Astrocyte of the spinal cord (primary cell): ENCODE results near the gene XRCC6.
A peak's percentile ranks its signal among the peaks of the same experiment; 100 is the strongest.
"Not testable (repeated sequence)": the region's sequence is repeated elsewhere in the genome, so short reads cannot be mapped to it uniquely, and the experiment has no call there.

Source experiments
- DNase-seq: peaks from one replicate; pipeline ENCODE4 v3.0.0; 2011; ENCODE audit warnings: low read depth, low spot score
- H3K4me3 ChIP-seq: 2 replicates; pipeline ENCODE4 v1.5.1; 2011; ENCODE audit warnings: low read depth, mild to moderate bottlenecking, low read length, moderate library complexity
- CTCF ChIP-seq: IDR thresholded peaks from 2 replicates; pipeline ENCODE4 v1.5.1; 2012; ENCODE audit warnings: low read depth, mild to moderate bottlenecking, low read length, inconsistent platforms
- in situ Hi-C: cut with HindIII; loops from 2 replicates; pipeline ENCODE4 v1.10.0; 2017; ENCODE audit warnings: low sequenced_read_pairs

The XRCC6 gene

GRCh38 chr22:41682033-41682807 lies 61.1 kb downstream of the XRCC6 start:
- TF ChIP-seq CTCF = no peak
- peak overlapping the region; percentile 77 for H3K4me3 ChIP-seq
- DNase-seq = peak; percentile 88
- in situ Hi-C loops = no loop called here

DNA sequence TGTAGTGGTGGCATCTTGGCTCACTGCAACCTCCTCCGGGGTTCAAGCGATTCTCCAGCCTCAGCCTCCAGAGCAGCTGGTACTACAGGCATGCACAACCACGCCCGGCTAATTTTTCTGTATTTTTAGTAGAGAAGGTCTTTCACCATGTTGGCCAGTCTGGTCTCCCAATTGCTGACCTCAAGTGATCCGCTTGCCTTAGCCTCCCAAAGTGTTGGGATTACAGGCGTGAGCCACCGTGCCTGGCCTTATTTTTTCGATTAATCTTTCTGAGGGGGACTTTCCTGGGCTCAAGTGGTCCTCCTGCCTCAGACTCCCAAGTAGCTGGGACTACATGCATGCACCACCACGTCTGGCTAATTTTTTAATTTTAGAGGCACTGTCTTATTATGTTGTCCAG lies 62.0 kb downstream of the XRCC6 start:
- H3K4me3 ChIP-seq = peak overlapping the region; percentile 77
- TF ChIP-seq CTCF = no peak
- no peak for DNase-seq
- in situ Hi-C loops = no loop called here

DNA sequence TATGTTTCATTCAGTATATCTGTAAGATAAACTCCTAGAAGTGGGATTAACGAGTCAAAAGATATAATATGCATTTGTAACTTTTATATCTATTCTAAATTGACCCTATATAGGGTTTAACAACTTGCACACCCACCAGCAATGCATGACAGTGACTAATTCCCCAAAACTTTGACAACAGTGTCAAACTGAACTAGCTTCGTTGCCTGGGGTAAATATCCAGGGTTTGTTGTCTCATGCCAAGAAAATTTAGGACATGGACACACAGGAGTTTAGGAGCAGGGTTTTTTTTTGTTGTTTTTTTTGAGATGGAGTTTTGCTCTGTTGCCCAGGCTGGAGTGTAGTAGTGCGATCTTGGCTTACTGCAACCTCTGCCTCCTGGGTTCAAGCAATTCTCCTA lies 62.5 kb downstream of the XRCC6 start:
- no peak overlapping the region for H3K4me3 ChIP-seq
- no peak for TF ChIP-seq CTCF
- in situ Hi-C loops = no loop called here
- no peak for DNase-seq

GRCh38 chr22:41684194-41684593 lies 63.1 kb downstream of the XRCC6 start:
- TF ChIP-seq CTCF = no peak
- in situ Hi-C loops = no loop called here
- DNase-seq = no peak
- no peak overlapping the region for H3K4me3 ChIP-seq

- H3K4me3 ChIP-seq, in situ Hi-C loops, DNase-seq: not testable (repeated sequence)
These were observed 65.8 kb downstream of the XRCC6 start for GRCh38 chr22:41686890-41687289.

- peak overlapping the region; percentile 87 for H3K4me3 ChIP-seq
- TF ChIP-seq CTCF = no peak
- DNase-seq = peak; percentile 32
- in situ Hi-C loops = no loop called here
These were observed 66.8 kb downstream of the XRCC6 start for GRCh38 chr22:41687901-41688364.

GRCh38 chr22:41688365-41689211 lies 67.5 kb downstream of the XRCC6 start, which contains the start of gene SNU13:
TSS of gene SNU13 (minus strand) at chr22:41688867. CDS start at chr22:41688796, 71 bp downstream.
- peak; percentile 91 for DNase-seq
- in situ Hi-C loops = no loop called here
- H3K4me3 ChIP-seq = peak within 1 kb of the TSS; percentile 87
- TF ChIP-seq CTCF = no peak
